GM18517 (cell line): ENCODE measurements around the gene IGSF9.

Experiments used
- ATAC-seq: cut with Tn5 transposase; IDR thresholded peaks from one replicate; pipeline ENCODE4 v1.9.1; 2021; ENCODE audit warnings: mild to moderate bottlenecking, moderate library complexity; ENCODE audit not compliant: unreplicated experiment

IGSF9 gene

GRCh38 chr1:159947942-159948341 lies 2.5 kb upstream of the IGSF9 start:
- ATAC-seq, result no peak

- ATAC-seq, result no peak
Measured at GRCh38 chr1:159946242-159947187, 1.1 kb upstream of the IGSF9 start.

GRCh38 chr1:159944623-159945455 lies 574 bp downstream of the IGSF9 start:
- ATAC-seq, result no peak

GRCh38 chr1:159943908-159944622 lies 1.3 kb downstream of the IGSF9 start:
- ATAC-seq, result no peak

GRCh38 chr1:159943278-159943640 lies 2.2 kb downstream of the IGSF9 start:
- ATAC-seq, result no peak

- no peak for ATAC-seq
Measured at GRCh38 chr1:159942632-159943277, 2.7 kb downstream of the IGSF9 start.

GRCh38 chr1:159941591-159942560 lies 3.5 kb downstream of the IGSF9 start:
- no peak for ATAC-seq

GRCh38 chr1:159941141-159941540 lies 4.3 kb downstream of the IGSF9 start:
- ATAC-seq, result no peak

- ATAC-seq, result no peak
Measured at GRCh38 chr1:159940006-159940620, 5.3 kb downstream of the IGSF9 start.

GRCh38 chr1:159939678-159940002 lies 5.8 kb downstream of the IGSF9 start:
- no peak for ATAC-seq

GRCh38 chr1:159938905-159939677 lies 6.3 kb downstream of the IGSF9 start:
- no peak for ATAC-seq

GRCh38 chr1:159938211-159938852 lies 7.1 kb downstream of the IGSF9 start:
- no peak for ATAC-seq

GRCh38 chr1:159937054-159937750 lies 8.2 kb downstream of the IGSF9 start:
- no peak for ATAC-seq

GRCh38 chr1:159936273-159936904 lies 9.0 kb downstream of the IGSF9 start:
- ATAC-seq, result no peak

GRCh38 chr1:159935719-159936272 lies 9.6 kb downstream of the IGSF9 start:
- no peak for ATAC-seq

- ATAC-seq, result no peak
Measured at GRCh38 chr1:159935305-159935704, 10.1 kb downstream of the IGSF9 start.
